Measurements from ENCODE around the gene RPRD1B. TPM values are rescaled to one million over a fixed set of nuclear protein-coding genes. Genes with fewer than 3 reads are reported as not detected.

Gene RPRD1B
- polyA plus RNA-seq, 2 of the 4 experiments (the other 2 are of a cell fraction): 16.4 to 28.4 TPM

- WGBS (ENCODE audit: missing lambda C conversion rate): 49% methylated on average over 2 of the region's 2 CpGs
- peak; percentile 54 for FAIRE-seq
- TF ChIP-seq TFCP2L1 (CRISPR knock-in tag; IDR thresholded peaks at IDR 0.05) (no peak), RFX5 (IDR thresholded peaks at IDR 0.05) (no peak), HOXB13 (CRISPR knock-in tag; IDR thresholded peaks at IDR 0.05; ENCODE audit: low read depth) (no peak), NFE2L2 (conservative IDR thresholded peaks at IDR 0.05; ENCODE audit: low read length) (no peak), EHMT2 (IDR thresholded peaks at IDR 0.05; ENCODE audit: low read depth) (no peak), RAD21 (conservative IDR thresholded peaks at IDR 0.05 in 1 of 2, IDR thresholded peaks at IDR 0.05 in 1 of 2) (no peak), E2F6 (IDR thresholded peaks at IDR 0.05; ENCODE audit: borderline replicate concordance, low read depth) (no peak), HMGXB4 (CRISPR knock-in tag; IDR thresholded peaks at IDR 0.05; ENCODE audit: borderline replicate concordance) (no peak)
- H3K4me3 ChIP-seq: no peak overlapping the region
- no peak for DNase-seq (ENCODE audit: low read depth in 1 of 2, low spot score in 1 of 2)
- H3K9me3 ChIP-seq: peaks cover 35% of the 10 kb centered on the region
- peaks cover 31% of the 10 kb centered on the region for H3K4me1 ChIP-seq
- ChIA-PET POLR2A (no interaction called here), CTCF (interaction anchor here (0.7 to 1.4 kb wide), 4 partner anchors 8 to 52 kb away, joined by 3 read pairs; partner anchors contain the start of genes RPRD1B and TTI1)
- ATAC-seq: no peak; a peak in 1 of 6 replicates
- 0 out of 3 replicates have a peak overlapping the region, but pooled peaks have one; percentile 9 for H3K4me2 ChIP-seq
- no peak overlapping the region; a peak in 1 of 6 replicates for H3K27ac ChIP-seq
Measured at GRCh38 chr20:38021087-38021772, 12.3 kb upstream of the RPRD1B start.

- DNase-seq (ENCODE audit: low read depth in 1 of 2, low spot score in 1 of 2) (peak in 1 of 2 experiments; percentile 47), FAIRE-seq (peak; percentile 54), ATAC-seq (peak; percentile 54 to 85; a peak in 4 of 6 replicates)
- H3K4me2 ChIP-seq: peak overlapping the region; percentile 50
- WGBS (ENCODE audit: missing lambda C conversion rate): 44% methylated on average over 5 of the region's 5 CpGs
- peak overlapping the region; percentile 59 to 61 for H3K27ac ChIP-seq
- ChIA-PET POLR2A (no interaction called here), CTCF (interaction anchor here (1.0 to 1.4 kb wide), 2 partner anchors 10 to 34 kb away, joined by 3 to 5 read pairs; partner anchors contain the start of genes RPRD1B and TTI1)
- no peak overlapping the region for H3K4me3 ChIP-seq
- peaks cover 31% of the 10 kb centered on the region for H3K4me1 ChIP-seq
- TF ChIP-seq ELK1 (IDR thresholded peaks at IDR 0.05; ENCODE audit: low read depth, low read length) (no peak), NR3C1 (IDR thresholded peaks at IDR 0.05) (no peak), REST (IDR thresholded peaks at IDR 0.05) (no peak), ZC3H11A (IDR thresholded peaks at IDR 0.05) (no peak), CHD2 (IDR thresholded peaks at IDR 0.05; ENCODE audit: low read length, partially characterized antibody) (no peak), RNF2 (IDR thresholded peaks at IDR 0.05; ENCODE audit: borderline replicate concordance, low read depth) (no peak), RCOR1 (IDR thresholded peaks at IDR 0.05; ENCODE audit: low read depth, low read length) (no peak), CBX8 (IDR thresholded peaks at IDR 0.05) (no peak), POLR2A (IDR thresholded peaks at IDR 0.05; ENCODE audit: low read length) (no peak), BCL3 (IDR thresholded peaks at IDR 0.05) (no peak), GATA3 (IDR thresholded peaks at IDR 0.05; ENCODE audit: borderline replicate concordance) (no peak)
- peaks cover 14% of the 10 kb centered on the region for H3K9me3 ChIP-seq
Measured at GRCh38 chr20:38023181-38024001, 10.2 kb upstream of the RPRD1B start.

Data from A549 (cell line).